Colonic mucosa (tissue), 4 donors: ENCODE results near the gene PANK4. TPM values are rescaled to one million over a fixed set of nuclear protein-coding genes. Genes with fewer than 3 reads are reported as not detected.

Experiments used
- DNase-seq: peaks from one replicate; pipeline ENCODE4 v3.0.0-alpha.2; 2020
- H3K27ac ChIP-seq: fragments of 200-600 bp; one replicate; pipeline ENCODE4 v1.8.0; 2021
- H3K27me3 ChIP-seq: fragments of 200-600 bp; one replicate; pipeline ENCODE4 v1.8.0; 2021
- H3K36me3 ChIP-seq: fragments of 200-600 bp; one replicate; pipeline ENCODE4 v1.8.0; 2021
- H3K4me1 ChIP-seq: fragments of 200-600 bp; one replicate; pipeline ENCODE4 v1.8.0; 2021; ENCODE audit warnings: mild to moderate bottlenecking
- H3K4me3 ChIP-seq: fragments of 200-600 bp; one replicate; pipeline ENCODE4 v1.8.0; 2021
- H3K9ac ChIP-seq, 2 donors: one replicate each; pipeline ENCODE4 v1.7.0; 2013; ENCODE audit warnings: control low read depth in 2 of 2, low read depth in 2 of 2, low read length in 2 of 2
- H3K9me3 ChIP-seq: fragments of 200-600 bp; one replicate; pipeline ENCODE4 v1.8.0; 2021
- CTCF ChIP-seq: fragments of 200-600 bp; IDR thresholded peaks from one replicate; pipeline ENCODE4 v1.8.0; 2022; ENCODE audit warnings: antibody characterized with exemption, mild to moderate bottlenecking
- intact Hi-C: fragments of 100-400 bp; cut with DNase I; formaldehyde crosslinking; loops from one replicate; pipeline ENCODE4 v1.14.1; 2022
- total RNA-seq, 2 donors: library from RNA; stranded (reverse); fragmentation: NEBNext Ultra II Directional in 1 of 2; extraction: Animal tissue kit (Norgen Biotek cat#: 25700) in 1 of 2; gene quantifications; one replicate each; pipeline ENCODE4 v1.2.1, GENCODE V29; 2021
- donor health status: healthy.
- donor health status: DM: no; HTN: no; CAD: no.
- donor health status: DM: no; HTN: no; CAD: no.

PANK4 gene
- total RNA-seq, 2 donors from 2014 or later, result 27.0 to 42.0 TPM

GRCh38 chr1:2529784-2530512 is 3.6 kb upstream of the PANK4 start, which contains the start of gene HES5:
HES5 (minus strand) TSS chr1:2530263; CDS start chr1:2530164, 99 bp downstream.
- Histone ChIP-seq H3K9me3 (no peaks in the 10 kb centered on the region), H3K4me1 (peaks cover 9% of the 10 kb centered on the region), H3K27me3 (peaks cover 19% of the 10 kb centered on the region), H3K27ac (no peak within 1 kb of the TSS), H3K9ac (peak within 1 kb of the TSS; percentile 56 to 68), H3K36me3 (no peaks in the 10 kb centered on the region), H3K4me3 (peak within 1 kb of the TSS; percentile 28)
- intact Hi-C loops, result no loop called here
- TF ChIP-seq CTCF, result no peak
- peak; percentile 66 for DNase-seq

GRCh38 chr1:2528966-2529783 is 2.8 kb upstream of the PANK4 start:
- Histone ChIP-seq H3K4me1 (peaks cover 11% of the 10 kb centered on the region), H3K27me3 (peaks cover 19% of the 10 kb centered on the region)
- intact Hi-C loops, result no loop called here

GRCh38 chr1:2528611-2528965 is 2.2 kb upstream of the PANK4 start:
- TF ChIP-seq CTCF, result no peak
- peak overlapping the region; percentile 15 for H3K4me3 ChIP-seq
- intact Hi-C loops, result no loop called here
- no peak overlapping the region for H3K27ac ChIP-seq
- H3K27me3 ChIP-seq, result peaks cover 19% of the 10 kb centered on the region
- peaks cover 11% of the 10 kb centered on the region for H3K4me1 ChIP-seq
- no peaks in the 10 kb centered on the region for H3K9me3 ChIP-seq
- DNase-seq, result no peak
- no peaks in the 10 kb centered on the region for H3K36me3 ChIP-seq
- H3K9ac ChIP-seq, result peak overlapping the region in 1 of 2 donors; percentile 68

More at GRCh38 chr1:2528966-2529783, 2.8 kb upstream of the PANK4 start:
- H3K27ac ChIP-seq, result no peak overlapping the region
- no peak for TF ChIP-seq CTCF
- peak overlapping the region; percentile 28 for H3K4me3 ChIP-seq
- peak overlapping the region; percentile 13 to 68 for H3K9ac ChIP-seq
- H3K36me3 ChIP-seq, result no peaks in the 10 kb centered on the region
- DNase-seq, result no peak
- no peaks in the 10 kb centered on the region for H3K9me3 ChIP-seq

- no peak for TF ChIP-seq CTCF
- H3K27ac ChIP-seq, result no peak overlapping the region
- no peaks in the 10 kb centered on the region for H3K36me3 ChIP-seq
- H3K4me3 ChIP-seq, result no peak overlapping the region
- no peak for DNase-seq
- peaks cover 19% of the 10 kb centered on the region for H3K27me3 ChIP-seq
- peaks cover 11% of the 10 kb centered on the region for H3K4me1 ChIP-seq
- intact Hi-C loops, result no loop called here
- no peak overlapping the region for H3K9ac ChIP-seq
- no peaks in the 10 kb centered on the region for H3K9me3 ChIP-seq
Observed at GRCh38 chr1:2528016-2528415, 1.6 kb upstream of the PANK4 start.

- Histone ChIP-seq H3K9me3 (no peaks in the 10 kb centered on the region), H3K36me3 (no peaks in the 10 kb centered on the region), H3K27ac (no peak overlapping the region), H3K4me3 (no peak overlapping the region), H3K4me1 (peaks cover 11% of the 10 kb centered on the region), H3K27me3 (peaks cover 19% of the 10 kb centered on the region), H3K9ac (no peak overlapping the region)
- TF ChIP-seq CTCF, result no peak
- no peak for DNase-seq
- intact Hi-C loops, result no loop called here
Observed at GRCh38 chr1:2527556-2527860, 1.1 kb upstream of the PANK4 start.
